K562 (cell line): Measurements from ENCODE around the gene KLK13. TPM values are rescaled to one million over a fixed set of nuclear protein-coding genes. Genes with fewer than 3 reads are reported as not detected.
A peak's percentile ranks its signal among the peaks of the same experiment; 100 is the strongest.

ENCODE experiments used
- BMI1 ChIP-seq: fragments of 150-350 bp; IDR thresholded peaks from 2 replicates; pipeline ENCODE4 v1.6.1; 2014; ENCODE audit warnings: low read length
- EWSR1 ChIP-seq: fragments of 450-650 bp; IDR thresholded peaks from 2 replicates; pipeline ENCODE4 v1.6.1; 2018; ENCODE audit warnings: borderline replicate concordance, mild to moderate bottlenecking, low read depth, moderate library complexity; ENCODE audit not compliant: partially characterized antibody
- HMG20B ChIP-seq: fragments of 250-450 bp; sonication (Bioruptor Pico); IDR thresholded peaks from 2 replicates; pipeline ENCODE4 v1.5.0; 2021; ENCODE audit warnings: mild to moderate bottlenecking
- KLF1 ChIP-seq: fragments of 450-650 bp; IDR thresholded peaks from 2 replicates; pipeline ENCODE4 v1.6.1; 2016; ENCODE audit warnings: missing genetic modification characterization, missing compliant biosample characterization
- NCOA4 ChIP-seq: fragments of 450-650 bp; IDR thresholded peaks from 2 replicates; pipeline ENCODE4 v1.6.1; 2018; ENCODE audit warnings: mild to moderate bottlenecking; ENCODE audit not compliant: partially characterized antibody
- SMARCC2 ChIP-seq: fragments of 450-650 bp; IDR thresholded peaks from 2 replicates; pipeline ENCODE4 v1.6.1; 2017; ENCODE audit warnings: antibody characterized with exemption, moderate library complexity, mild to moderate bottlenecking, low read depth
- TARDBP ChIP-seq: fragments of 450-650 bp; IDR thresholded peaks from 2 replicates; pipeline ENCODE4 v1.6.1; 2016
- YBX1 ChIP-seq: fragments of 450-650 bp; IDR thresholded peaks from 2 replicates; pipeline ENCODE4 v1.7.1; 2016; ENCODE audit warnings: mild to moderate bottlenecking
- ZBED1 ChIP-seq: IDR thresholded peaks from 2 replicates; pipeline ENCODE4 v1.6.1; 2014
- ZNF79 ChIP-seq: fragments of 250-450 bp; sonication (Bioruptor Pico); IDR thresholded peaks from 2 replicates; pipeline ENCODE4 v1.4.0; 2020; ENCODE audit warnings: low read depth, mild to moderate bottlenecking, moderate library complexity
- polyA plus RNA-seq, 8 experiments: library from polyadenylated mRNA; depleted of rRNA in 4 of 8; stranded (reverse) in 5 of 8; unstranded in 3 of 8; fragments of >200 nt; fragmentation: Nextera tagmentation in 2 of 8; fragmentation: Illumina TruSeq in 1 of 8; extraction: Ambion mirVana in 2 of 8; extraction: Trizol in 1 of 8; gene quantifications; 2 replicates each; pipeline versions ENCODE4 v1.2.1 to v1.2.3, GENCODE V29; 2011 to 2014; ENCODE audit warnings: inconsistent platforms in 1 of 8, missing spikeins in 1 of 8
- total RNA-seq, 7 experiments: library from RNA; depleted of rRNA in 6 of 7; stranded (reverse); fragments of >200 nt in 6 of 7; fragmentation: Illumina TruSeq in 2 of 7; extraction: Trizol in 2 of 7; gene quantifications; 2 replicates each; pipeline versions ENCODE4 v1.2.1 to v1.2.3, GENCODE V29; 2011 to 2021; ENCODE audit warnings: low replicate concordance in 1 of 7
- TF ChIP-seq, protein P1 (sequence below): sonication (generic); formaldehyde crosslinking; IDR thresholded peaks from 2 replicates; pipeline ENCODE4 v1.8.1; 2023; ENCODE audit warnings: mild to moderate bottlenecking, missing genetic modification reagents
- TF ChIP-seq, protein P2 (sequence below): sonication (generic); formaldehyde crosslinking; IDR thresholded peaks from 2 replicates; pipeline ENCODE4 v1.4.0; 2020; ENCODE audit warnings: mild to moderate bottlenecking, missing genetic modification reagents
- TF ChIP-seq, protein P3 (sequence below): fragments of 150-350 bp; conservative IDR thresholded peaks from 2 replicates; pipeline ENCODE4 v1.6.1; 2014; ENCODE audit warnings: low read length
- TF ChIP-seq, protein P4 (sequence below): conservative IDR thresholded peaks from 2 replicates; pipeline ENCODE4 v1.6.1; 2011; ENCODE audit warnings: low read depth, mild to moderate bottlenecking, low read length; ENCODE audit not compliant: control insufficient read depth
- TF ChIP-seq, protein P5 (sequence below): fragments of 450-650 bp; IDR thresholded peaks from 2 replicates; pipeline ENCODE4 v1.6.1; 2016; ENCODE audit warnings: antibody characterized with exemption
- TF ChIP-seq, protein P6 (sequence below): fragments of 250-450 bp; sonication (Bioruptor Pico); IDR thresholded peaks from 2 replicates; pipeline ENCODE4 v1.5.1; 2021; ENCODE audit warnings: mild to moderate bottlenecking

The KLK13 gene
- total and polyA plus RNA-seq, 9 of the 15 experiments (the other 6 are each of a cell fraction or from before 2014, with no cell fraction given), result 0.72 to 9.0 (median 2.3) TPM

DNA sequence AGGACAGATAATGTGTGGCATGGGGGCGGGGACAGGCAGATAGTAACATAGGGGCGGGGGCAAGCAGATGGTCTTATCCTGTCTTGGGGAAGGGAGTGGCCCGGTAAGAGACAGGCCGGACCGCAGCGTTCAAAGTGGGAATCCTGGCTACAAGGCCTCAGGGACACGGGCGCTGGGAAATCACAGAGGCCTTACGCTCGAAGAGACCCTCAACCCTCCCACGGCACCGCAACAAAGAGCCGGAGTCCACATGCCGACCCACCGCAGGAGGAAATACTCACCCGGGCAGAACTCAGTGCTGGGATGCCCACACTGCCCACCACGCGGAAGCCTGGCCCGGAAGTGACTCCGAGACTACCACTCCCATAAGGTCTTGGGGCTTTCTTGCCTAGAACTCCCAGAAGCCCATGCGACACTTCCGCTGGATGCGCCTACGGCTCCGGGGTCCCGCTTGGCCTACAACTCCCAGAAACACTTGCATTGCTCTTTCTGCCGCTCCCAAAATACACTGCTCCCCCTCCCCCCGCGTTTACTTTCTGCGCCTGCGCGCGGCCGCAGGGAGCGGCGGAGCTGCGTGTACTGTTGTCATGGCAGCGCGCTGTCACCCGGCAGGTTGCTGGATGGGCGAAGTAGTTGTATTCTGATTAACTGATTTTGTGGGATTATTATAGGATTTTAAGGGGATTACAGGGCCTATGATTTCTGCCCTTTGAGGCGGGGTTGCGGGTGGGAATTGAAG, 43.3 kb upstream of the KLK13 start, which contains the start of gene CTU1 (continued):
- TF ChIP-seq, protein P1, sequence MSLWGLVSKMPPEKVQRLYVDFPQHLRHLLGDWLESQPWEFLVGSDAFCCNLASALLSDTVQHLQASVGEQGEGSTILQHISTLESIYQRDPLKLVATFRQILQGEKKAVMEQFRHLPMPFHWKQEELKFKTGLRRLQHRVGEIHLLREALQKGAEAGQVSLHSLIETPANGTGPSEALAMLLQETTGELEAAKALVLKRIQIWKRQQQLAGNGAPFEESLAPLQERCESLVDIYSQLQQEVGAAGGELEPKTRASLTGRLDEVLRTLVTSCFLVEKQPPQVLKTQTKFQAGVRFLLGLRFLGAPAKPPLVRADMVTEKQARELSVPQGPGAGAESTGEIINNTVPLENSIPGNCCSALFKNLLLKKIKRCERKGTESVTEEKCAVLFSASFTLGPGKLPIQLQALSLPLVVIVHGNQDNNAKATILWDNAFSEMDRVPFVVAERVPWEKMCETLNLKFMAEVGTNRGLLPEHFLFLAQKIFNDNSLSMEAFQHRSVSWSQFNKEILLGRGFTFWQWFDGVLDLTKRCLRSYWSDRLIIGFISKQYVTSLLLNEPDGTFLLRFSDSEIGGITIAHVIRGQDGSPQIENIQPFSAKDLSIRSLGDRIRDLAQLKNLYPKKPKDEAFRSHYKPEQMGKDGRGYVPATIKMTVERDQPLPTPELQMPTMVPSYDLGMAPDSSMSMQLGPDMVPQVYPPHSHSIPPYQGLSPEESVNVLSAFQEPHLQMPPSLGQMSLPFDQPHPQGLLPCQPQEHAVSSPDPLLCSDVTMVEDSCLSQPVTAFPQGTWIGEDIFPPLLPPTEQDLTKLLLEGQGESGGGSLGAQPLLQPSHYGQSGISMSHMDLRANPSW (CRISPR knock-in tag), result no peak
- TF ChIP-seq, protein P2, sequence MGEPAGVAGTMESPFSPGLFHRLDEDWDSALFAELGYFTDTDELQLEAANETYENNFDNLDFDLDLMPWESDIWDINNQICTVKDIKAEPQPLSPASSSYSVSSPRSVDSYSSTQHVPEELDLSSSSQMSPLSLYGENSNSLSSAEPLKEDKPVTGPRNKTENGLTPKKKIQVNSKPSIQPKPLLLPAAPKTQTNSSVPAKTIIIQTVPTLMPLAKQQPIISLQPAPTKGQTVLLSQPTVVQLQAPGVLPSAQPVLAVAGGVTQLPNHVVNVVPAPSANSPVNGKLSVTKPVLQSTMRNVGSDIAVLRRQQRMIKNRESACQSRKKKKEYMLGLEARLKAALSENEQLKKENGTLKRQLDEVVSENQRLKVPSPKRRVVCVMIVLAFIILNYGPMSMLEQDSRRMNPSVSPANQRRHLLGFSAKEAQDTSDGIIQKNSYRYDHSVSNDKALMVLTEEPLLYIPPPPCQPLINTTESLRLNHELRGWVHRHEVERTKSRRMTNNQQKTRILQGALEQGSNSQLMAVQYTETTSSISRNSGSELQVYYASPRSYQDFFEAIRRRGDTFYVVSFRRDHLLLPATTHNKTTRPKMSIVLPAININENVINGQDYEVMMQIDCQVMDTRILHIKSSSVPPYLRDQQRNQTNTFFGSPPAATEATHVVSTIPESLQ (CRISPR knock-in tag), result no peak; the same call in 1 of the 2 replicates
- TF ChIP-seq, protein P3, sequence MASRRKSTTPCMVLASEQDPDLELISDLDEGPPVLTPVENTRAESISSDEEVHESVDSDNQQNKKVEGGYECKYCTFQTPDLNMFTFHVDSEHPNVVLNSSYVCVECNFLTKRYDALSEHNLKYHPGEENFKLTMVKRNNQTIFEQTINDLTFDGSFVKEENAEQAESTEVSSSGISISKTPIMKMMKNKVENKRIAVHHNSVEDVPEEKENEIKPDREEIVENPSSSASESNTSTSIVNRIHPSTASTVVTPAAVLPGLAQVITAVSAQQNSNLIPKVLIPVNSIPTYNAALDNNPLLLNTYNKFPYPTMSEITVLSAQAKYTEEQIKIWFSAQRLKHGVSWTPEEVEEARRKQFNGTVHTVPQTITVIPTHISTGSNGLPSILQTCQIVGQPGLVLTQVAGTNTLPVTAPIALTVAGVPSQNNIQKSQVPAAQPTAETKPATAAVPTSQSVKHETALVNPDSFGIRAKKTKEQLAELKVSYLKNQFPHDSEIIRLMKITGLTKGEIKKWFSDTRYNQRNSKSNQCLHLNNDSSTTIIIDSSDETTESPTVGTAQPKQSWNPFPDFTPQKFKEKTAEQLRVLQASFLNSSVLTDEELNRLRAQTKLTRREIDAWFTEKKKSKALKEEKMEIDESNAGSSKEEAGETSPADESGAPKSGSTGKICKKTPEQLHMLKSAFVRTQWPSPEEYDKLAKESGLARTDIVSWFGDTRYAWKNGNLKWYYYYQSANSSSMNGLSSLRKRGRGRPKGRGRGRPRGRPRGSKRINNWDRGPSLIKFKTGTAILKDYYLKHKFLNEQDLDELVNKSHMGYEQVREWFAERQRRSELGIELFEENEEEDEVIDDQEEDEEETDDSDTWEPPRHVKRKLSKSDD, result no peak
- TF ChIP-seq, protein P4, sequence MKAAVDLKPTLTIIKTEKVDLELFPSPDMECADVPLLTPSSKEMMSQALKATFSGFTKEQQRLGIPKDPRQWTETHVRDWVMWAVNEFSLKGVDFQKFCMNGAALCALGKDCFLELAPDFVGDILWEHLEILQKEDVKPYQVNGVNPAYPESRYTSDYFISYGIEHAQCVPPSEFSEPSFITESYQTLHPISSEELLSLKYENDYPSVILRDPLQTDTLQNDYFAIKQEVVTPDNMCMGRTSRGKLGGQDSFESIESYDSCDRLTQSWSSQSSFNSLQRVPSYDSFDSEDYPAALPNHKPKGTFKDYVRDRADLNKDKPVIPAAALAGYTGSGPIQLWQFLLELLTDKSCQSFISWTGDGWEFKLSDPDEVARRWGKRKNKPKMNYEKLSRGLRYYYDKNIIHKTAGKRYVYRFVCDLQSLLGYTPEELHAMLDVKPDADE, result peak; percentile 99
- TF ChIP-seq NCOA4, result no peak
- TF ChIP-seq KLF1, result peak; percentile 85
- no peak for TF ChIP-seq HMG20B
- TF ChIP-seq TARDBP, result no peak
- TF ChIP-seq, protein P5, sequence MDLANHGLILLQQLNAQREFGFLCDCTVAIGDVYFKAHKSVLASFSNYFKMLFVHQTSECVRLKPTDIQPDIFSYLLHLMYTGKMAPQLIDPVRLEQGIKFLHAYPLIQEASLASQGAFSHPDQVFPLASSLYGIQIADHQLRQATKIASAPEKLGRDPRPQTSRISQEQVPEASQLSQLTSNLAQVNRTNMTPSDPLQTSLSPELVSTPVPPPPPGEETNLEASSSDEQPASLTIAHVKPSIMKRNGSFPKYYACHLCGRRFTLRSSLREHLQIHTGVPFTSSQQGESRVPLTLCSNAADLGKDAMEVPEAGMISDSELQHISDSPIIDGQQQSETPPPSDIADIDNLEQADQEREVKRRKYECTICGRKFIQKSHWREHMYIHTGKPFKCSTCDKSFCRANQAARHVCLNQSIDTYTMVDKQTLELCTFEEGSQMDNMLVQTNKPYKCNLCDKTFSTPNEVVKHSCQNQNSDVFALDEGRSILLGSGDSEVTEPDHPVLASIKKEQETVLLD, result peak; percentile 96
- TF ChIP-seq YBX1, result no peak
- TF ChIP-seq BMI1, result peak; percentile 96
- no peak for TF ChIP-seq ZNF79
- no peak for TF ChIP-seq ZBED1
- TF ChIP-seq, protein P6, sequence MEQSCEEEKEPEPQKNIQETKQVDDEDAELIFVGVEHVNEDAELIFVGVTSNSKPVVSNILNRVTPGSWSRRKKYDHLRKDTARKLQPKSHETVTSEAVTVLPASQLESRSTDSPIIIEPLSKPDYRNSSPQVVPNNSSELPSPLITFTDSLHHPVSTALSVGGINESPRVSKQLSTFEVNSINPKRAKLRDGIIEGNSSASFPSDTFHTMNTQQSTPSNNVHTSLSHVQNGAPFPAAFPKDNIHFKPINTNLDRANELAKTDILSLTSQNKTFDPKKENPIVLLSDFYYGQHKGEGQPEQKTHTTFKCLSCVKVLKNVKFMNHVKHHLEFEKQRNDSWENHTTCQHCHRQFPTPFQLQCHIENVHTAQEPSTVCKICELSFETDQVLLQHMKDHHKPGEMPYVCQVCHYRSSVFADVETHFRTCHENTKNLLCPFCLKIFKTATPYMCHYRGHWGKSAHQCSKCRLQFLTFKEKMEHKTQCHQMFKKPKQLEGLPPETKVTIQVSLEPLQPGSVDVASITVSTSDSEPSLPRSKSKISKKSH (CRISPR knock-in tag), result no peak
- no peak for TF ChIP-seq EWSR1
- TF ChIP-seq SMARCC2, result no peak
